HG02938 (cell line): ENCODE data around the gene GMPPA.

Experiments used
- ATAC-seq: cut with Tn5 transposase; IDR thresholded peaks from one replicate; pipeline ENCODE4 v1.9.1; 2021; ENCODE audit warnings: mild to moderate bottlenecking, moderate library complexity; ENCODE audit not compliant: unreplicated experiment

Gene GMPPA

GRCh38 chr2:219467736-219468075 is 31.0 kb upstream of the GMPPA start:
- no peak for ATAC-seq

- ATAC-seq = no peak
These were observed 30.1 kb upstream of the GMPPA start for GRCh38 chr2:219468410-219469185.

- no peak for ATAC-seq
These were observed 29.4 kb upstream of the GMPPA start for GRCh38 chr2:219469186-219469724.

GRCh38 chr2:219470429-219470828 is 28.3 kb upstream of the GMPPA start:
- no peak for ATAC-seq

GRCh38 chr2:219471476-219472371 is 27.0 kb upstream of the GMPPA start:
- no peak for ATAC-seq

GRCh38 chr2:219472629-219473187 is 26.0 kb upstream of the GMPPA start:
- ATAC-seq = no peak

- ATAC-seq = no peak
These were observed 25.2 kb upstream of the GMPPA start for GRCh38 chr2:219473511-219473910.

GRCh38 chr2:219474285-219475060 is 24.2 kb upstream of the GMPPA start:
- ATAC-seq = no peak

- no peak for ATAC-seq
These were observed 23.4 kb upstream of the GMPPA start for GRCh38 chr2:219475278-219475677.

- ATAC-seq = no peak
These were observed 22.7 kb upstream of the GMPPA start for GRCh38 chr2:219475697-219476651.

- ATAC-seq = no peak
These were observed 22.0 kb upstream of the GMPPA start for GRCh38 chr2:219476652-219477151.

- no peak for ATAC-seq
These were observed 21.5 kb upstream of the GMPPA start for GRCh38 chr2:219477179-219477578.

GRCh38 chr2:219477815-219478214 is 20.9 kb upstream of the GMPPA start:
- no peak for ATAC-seq

GRCh38 chr2:219478916-219479315 is 19.8 kb upstream of the GMPPA start:
- ATAC-seq = no peak

GRCh38 chr2:219480004-219480403 is 18.7 kb upstream of the GMPPA start:
- ATAC-seq = no peak

- no peak for ATAC-seq
These were observed 15.9 kb upstream of the GMPPA start for GRCh38 chr2:219482674-219483405.

GRCh38 chr2:219483451-219484342 is 15.0 kb upstream of the GMPPA start:
- no peak for ATAC-seq
